ENCODE measurements around the gene GALK2. TPM values are rescaled to one million over a fixed set of nuclear protein-coding genes. Genes with fewer than 3 reads are reported as not detected.

Gene GALK2
- total RNA-seq, 1 experiment from 2014 or later = 13.7 TPM

DNA sequence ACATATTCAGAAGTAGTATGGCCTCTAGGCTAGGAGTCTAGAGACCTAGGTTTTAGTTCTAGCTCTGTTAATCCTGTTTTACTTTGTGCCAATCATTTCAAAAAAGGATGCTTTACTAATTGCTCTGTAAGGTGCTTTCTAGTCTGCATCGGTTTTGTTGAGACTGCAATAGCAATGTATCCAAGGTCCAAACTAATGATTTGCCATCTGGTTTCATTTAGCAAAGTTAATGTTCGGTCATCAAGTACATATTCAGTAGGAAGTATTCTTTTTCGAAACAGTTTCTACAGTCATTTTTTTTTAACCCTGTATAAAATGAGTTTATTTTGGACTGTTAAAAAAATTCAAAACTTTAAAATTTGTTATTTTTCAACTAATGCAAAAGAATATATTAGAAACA, 2.0 kb upstream of the GALK2 start:
- no peak overlapping the region for H2BK12ac ChIP-seq (ENCODE audit: insufficient read length, low read depth, low read length)
- no peak overlapping the region for H4K8ac ChIP-seq (replicated peaks; ENCODE audit: insufficient read length, low read depth, low read length)
- H3K4me2 ChIP-seq (ENCODE audit: insufficient read depth, insufficient read length, low read length) = no peak overlapping the region
- no peak overlapping the region for H3K9ac ChIP-seq (ENCODE audit: extremely low read depth, insufficient read length, low read length)
- H2AK5ac ChIP-seq (ENCODE audit: insufficient read length, low read length) = no peak overlapping the region
- no CpG with 5 or more reads among the region's 3 CpGs for WGBS (ENCODE audit: extremely low coverage, insufficient read length, low lambda C conversion rate)
- H2BK15ac ChIP-seq (ENCODE audit: low read depth, low read length) = no peak overlapping the region
- Mint-ChIP-seq H3K27me3 (ENCODE audit: low read depth) (peaks cover 6% of the 10 kb centered on the region), H3K4me3 (no peak overlapping the region), H3K4me1 (peaks cover 5 to 7% of the 10 kb centered on the region in 2 experiments; a peak in 3 of 4 replicates), H3K9me3 (no peaks in the 10 kb centered on the region; a peak in 1 of 5 replicates), H3K27ac (no peak overlapping the region), H3K36me3 (ENCODE audit: insufficient read depth in 1 of 3, low read depth in 3 of 3) (no peaks in the 10 kb centered on the region)
- H2BK20ac ChIP-seq (ENCODE audit: low read depth, low read length, poor library complexity, severe bottlenecking) = no peak overlapping the region
- H3K79me1 ChIP-seq (ENCODE audit: insufficient read depth, low read depth, low read length, poor library complexity, severe bottlenecking) = no peaks in the 10 kb centered on the region
- no peak overlapping the region for H3K4ac ChIP-seq (ENCODE audit: low read depth, low read length)
- H2BK120ac ChIP-seq (ENCODE audit: low read depth, low read length, poor library complexity, severe bottlenecking) = no peak overlapping the region
- H3K79me2 ChIP-seq (ENCODE audit: insufficient read depth, low read length) = no peaks in the 10 kb centered on the region
- no peaks in the 10 kb centered on the region for H3K9me3 ChIP-seq (ENCODE audit: control insufficient read depth, low read depth, low read length)
- H2AFZ ChIP-seq (ENCODE audit: low read length) = no peak overlapping the region
- no peak overlapping the region for H3K14ac ChIP-seq (ENCODE audit: insufficient read depth, low read length)
- no peaks in the 10 kb centered on the region for H3K27me3 ChIP-seq (ENCODE audit: insufficient read depth, low read length)
- no peak overlapping the region for H4K91ac ChIP-seq (ENCODE audit: insufficient read length, low read depth, low read length)
- H4K5ac ChIP-seq (ENCODE audit: insufficient read length, low read depth, low read length) = no peak overlapping the region
- no peak overlapping the region for H3K18ac ChIP-seq (ENCODE audit: insufficient read length, low read depth, low read length)
- no peak for TF ChIP-seq CTCF (conservative IDR thresholded peaks at IDR 0.05)
- DNase-seq = no peak
- H3K23ac ChIP-seq (ENCODE audit: insufficient read length, low read depth, low read length) = no peak overlapping the region
- H3T11ph ChIP-seq (ENCODE audit: low read length) = no peak overlapping the region
- no peak overlapping the region for H3K27ac ChIP-seq (ENCODE audit: insufficient read length, low read depth, low read length)
- no peak overlapping the region for H3K56ac ChIP-seq (ENCODE audit: insufficient read length, low read depth, low read length)
- no peak overlapping the region for H2BK5ac ChIP-seq (ENCODE audit: insufficient read length, low read length)
- no peaks in the 10 kb centered on the region for H3K23me2 ChIP-seq (ENCODE audit: insufficient read length, low read depth, low read length, poor library complexity, severe bottlenecking)
- H4K20me1 ChIP-seq (ENCODE audit: control insufficient read depth, insufficient read depth, insufficient read length) = no peaks in the 10 kb centered on the region
- no peaks in the 10 kb centered on the region for H3K4me1 ChIP-seq (ENCODE audit: insufficient read depth, low read length)
